Right lobe of liver (tissue), 6 donors: ENCODE measurements around the gene TMC6. TPM values are rescaled to one million over a fixed set of nuclear protein-coding genes. Genes with fewer than 3 reads are reported as not detected.
"Not testable (repeated sequence)": the region's sequence is repeated elsewhere in the genome, so short reads cannot be mapped to it uniquely, and the experiment has no call there.

ENCODE experiments used
- ATAC-seq, 4 donors: fragments of 200-7000 bp; cut with Tn5 transposase; one replicate each; pipeline ENCODE4 v1.9.1; 2020; ENCODE audit warnings: mild to moderate bottlenecking in 4 of 4, moderate library complexity in 4 of 4
- DNase-seq, 3 donors: peaks; one replicate each; pipeline ENCODE4 v3.0.0-alpha.2; 2020
- H3K27ac ChIP-seq, 3 donors: fragments of 200-600 bp; one replicate each; pipeline ENCODE4 v1.8.0; 2022
- H3K27me3 ChIP-seq, 2 donors: fragments of 200-600 bp; one replicate each; pipeline ENCODE4 v1.8.0; 2022
- H3K36me3 ChIP-seq, 4 donors: fragments of 200-600 bp; sonication (generic) in 1 of 4; one replicate each; pipeline versions ENCODE4 v1.5.1 to v1.8.0; 2017 to 2022; ENCODE audit warnings: control low read depth in 1 of 4
- H3K4me1 ChIP-seq, 4 donors: fragments of 200-600 bp; sonication (generic) in 1 of 4; one replicate each; pipeline versions ENCODE4 v1.5.1 to v1.8.0; 2017 to 2022; ENCODE audit warnings: control low read depth in 1 of 4
- H3K4me3 ChIP-seq, 3 donors: fragments of 200-600 bp; one replicate each; pipeline ENCODE4 v1.8.0; 2022
- H3K9me3 ChIP-seq, 4 donors: fragments of 200-600 bp; sonication (generic) in 1 of 4; one replicate each; pipeline versions ENCODE4 v1.5.1 to v1.8.0; 2017 to 2022; ENCODE audit warnings: control low read depth in 1 of 4
- CTCF ChIP-seq, 4 donors: fragments of 200-600 bp in 3 of 4; fragments of 450-650 bp in 1 of 4; IDR thresholded peaks; one replicate each; pipeline versions ENCODE4 v1.5.1 to v1.8.0; 2016 to 2022; ENCODE audit warnings: antibody characterized with exemption in 4 of 4, mild to moderate bottlenecking in 2 of 4
- POLR2A ChIP-seq: fragments of 450-650 bp; IDR thresholded peaks from one replicate; pipeline ENCODE4 v1.6.1; 2017; ENCODE audit warnings: antibody characterized with exemption, mild to moderate bottlenecking
- WGBS: methylation state at CpG from one replicate; pipeline ENCODE4 v1.1.6; 2018; ENCODE audit warnings: low coverage, low lambda C conversion rate; ENCODE audit not compliant: insufficient coverage; ENCODE audit errors: missing lambda C conversion rate; 5-methylcytosine and 5-hydroxymethylcytosine counted together
- intact Hi-C, 2 donors: fragments of 100-400 bp; cut with DNase I; formaldehyde crosslinking; loops; one replicate each; pipeline versions ENCODE4 v1.11.2 to v1.14.1; 2022
- total RNA-seq, 6 experiments: library from RNA; depleted of rRNA in 2 of 6; stranded (reverse); fragments of >200 nt in 2 of 6; fragmentation: NEBNext Ultra II Directional in 3 of 6; extraction: Animal tissue kit (Norgen Biotek cat#: 25700) in 3 of 6; gene quantifications; one replicate each; pipeline versions ENCODE4 v1.1.0 to v1.2.4, GENCODE V29; 2016 to 2023
- donor health status: DM: no; HTN: yes; CAD: no.
- donor health status: DM: no; HTN: no; CAD: no.
- donor health status: DM: no; HTN: no; CAD: no.
- donor health status: DM: no; HTN: yes; CAD: no.
- donor health status: DM: no; HTN: yes; CAD: no.

Gene TMC6
- total RNA-seq, 6 experiments from 2014 or later: 10.9 to 24.7 (median 15.7) TPM

- no peaks in the 10 kb centered on the region for H3K27me3 ChIP-seq
- peak; percentile 87 to 95 (median 93) for DNase-seq
- intact Hi-C loops: no loop called here
- no peaks in the 10 kb centered on the region for H3K9me3 ChIP-seq
- no peak overlapping the region for H3K4me3 ChIP-seq
- TF ChIP-seq POLR2A (peak; percentile 48), CTCF (IDR thresholded peaks at IDR 0.05) (no peak)
- H3K4me1 ChIP-seq: peaks cover 0 to 31% (median 6%) of the 10 kb centered on the region in 4 donors
- H3K36me3 ChIP-seq: no peaks in the 10 kb centered on the region
- H3K27ac ChIP-seq: peak overlapping the region in 2 of 3 donors; percentile 33 to 64
- ATAC-seq: peak; percentile 83 to 88 (median 85)
- 32% methylated on average over 17 of the region's 58 CpGs for WGBS
These were observed 11.9 kb upstream of the TMC6 start for GRCh38 chr17:78140169-78141051.

GRCh38 chr17:78139861-78140168, 11.3 kb upstream of the TMC6 start:
- 85% methylated on average over 11 of the region's 12 CpGs for WGBS
- H3K9me3 ChIP-seq, ATAC-seq: not testable (repeated sequence)

GRCh38 chr17:78138204-78139060, 9.9 kb upstream of the TMC6 start:
- Histone ChIP-seq H3K27me3 (no peaks in the 10 kb centered on the region), H3K36me3 (no peaks in the 10 kb centered on the region), H3K4me1 (peaks cover 0 to 11% (median 2%) of the 10 kb centered on the region in 4 donors), H3K4me3 (no peak overlapping the region), H3K27ac (no peak overlapping the region), H3K9me3 (no peaks in the 10 kb centered on the region)
- no peak for ATAC-seq
- peak in 1 of 3 donors; percentile 44 for DNase-seq
- intact Hi-C loops: no loop called here
- no peak for TF ChIP-seq POLR2A
- TF ChIP-seq CTCF (IDR thresholded peaks at IDR 0.05): no peak
- 80% methylated on average over 1 of the region's 17 CpGs for WGBS

More at GRCh38 chr17:78139861-78140168, 11.3 kb upstream of the TMC6 start:
- H3K27me3 ChIP-seq, H3K36me3 ChIP-seq, H3K4me3 ChIP-seq, H3K27ac ChIP-seq, intact Hi-C loops, DNase-seq: not testable (repeated sequence)
- H3K4me1 ChIP-seq: peaks cover 0 to 25% (median 5%) of the 10 kb centered on the region in 4 donors

- intact Hi-C loops: no loop called here
- H3K36me3 ChIP-seq: no peaks in the 10 kb centered on the region
- WGBS: 31% methylated on average over 6 of the region's 26 CpGs
- H3K4me3 ChIP-seq: no peak overlapping the region
- H3K27me3 ChIP-seq: no peaks in the 10 kb centered on the region
- H3K9me3 ChIP-seq: no peaks in the 10 kb centered on the region
- peaks cover 0 to 10% (median 2%) of the 10 kb centered on the region in 4 donors for H3K4me1 ChIP-seq
- DNase-seq: peak in 1 of 3 donors; percentile 58
- TF ChIP-seq POLR2A (no peak), CTCF (IDR thresholded peaks at IDR 0.05) (peak in 1 of 4 donors; percentile 29)
- H3K27ac ChIP-seq: peak overlapping the region in 1 of 3 donors; percentile 8
- ATAC-seq: no peak
These were observed 9.0 kb upstream of the TMC6 start for GRCh38 chr17:78137392-78138203.
